Stomach smooth muscle (tissue), 2 donors: ENCODE data around the gene ARMC3.

Experiments used
- H3K27ac ChIP-seq: one replicate; pipeline ENCODE4 v1.7.0; 2013; ENCODE audit warnings: mild to moderate bottlenecking, low read length, inconsistent platforms
- H3K27me3 ChIP-seq, 2 donors: one replicate each; pipeline ENCODE4 v1.7.0; 2013; ENCODE audit warnings: low read length in 2 of 2; ENCODE audit not compliant: insufficient read depth in 2 of 2, control insufficient read depth in 1 of 2
- H3K36me3 ChIP-seq, 2 donors: one replicate each; pipeline ENCODE4 v1.7.0; 2013; ENCODE audit warnings: low read length in 2 of 2; ENCODE audit not compliant: control insufficient read depth in 2 of 2, insufficient read depth in 2 of 2
- H3K4me1 ChIP-seq: one replicate; pipeline ENCODE4 v1.7.0; 2013; ENCODE audit warnings: low read length; ENCODE audit not compliant: control insufficient read depth, insufficient read depth
- H3K4me3 ChIP-seq, 2 donors: one replicate each; pipeline ENCODE4 v1.7.0; 2013; ENCODE audit warnings: low read length in 2 of 2
- H3K9ac ChIP-seq, 2 donors: one replicate each; pipeline ENCODE4 v1.7.0; 2013; ENCODE audit warnings: low read length in 2 of 2, mild to moderate bottlenecking in 1 of 2
- H3K9me3 ChIP-seq, 2 donors: one replicate each; pipeline ENCODE4 v1.7.0; 2013; ENCODE audit warnings: low read length in 2 of 2; ENCODE audit not compliant: control insufficient read depth in 2 of 2
- donor health status: healthy.
- donor health status: Pancreatic carcinoma.

The ARMC3 gene

DNA sequence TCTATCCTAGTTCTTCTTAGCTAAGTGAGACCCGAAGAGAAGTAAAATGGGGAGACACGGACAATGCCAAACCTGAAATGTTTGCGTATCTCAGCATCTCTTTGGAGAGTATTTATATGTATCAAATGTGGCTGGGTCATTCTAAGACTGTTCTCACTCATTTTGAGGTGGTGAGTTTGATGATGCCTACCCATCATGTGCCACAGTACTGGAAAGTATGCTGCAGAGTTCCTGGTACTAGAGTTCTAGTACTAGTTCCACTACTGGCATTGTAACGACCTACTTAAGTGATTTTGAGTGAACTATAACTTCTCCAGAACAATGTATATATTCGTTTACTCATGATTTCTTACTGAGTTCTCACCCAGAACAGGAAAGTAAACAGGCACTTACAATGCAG lies 41.9 kb downstream of the ARMC3 start:
- no peaks in the 10 kb centered on the region for H3K4me1 ChIP-seq
- H3K27me3 ChIP-seq, result no peaks in the 10 kb centered on the region
- no peaks in the 10 kb centered on the region for H3K9me3 ChIP-seq
- H3K4me3 ChIP-seq, result no peak overlapping the region
- H3K36me3 ChIP-seq, result no peaks in the 10 kb centered on the region
- no peak overlapping the region for H3K27ac ChIP-seq
- H3K9ac ChIP-seq, result no peak overlapping the region

DNA sequence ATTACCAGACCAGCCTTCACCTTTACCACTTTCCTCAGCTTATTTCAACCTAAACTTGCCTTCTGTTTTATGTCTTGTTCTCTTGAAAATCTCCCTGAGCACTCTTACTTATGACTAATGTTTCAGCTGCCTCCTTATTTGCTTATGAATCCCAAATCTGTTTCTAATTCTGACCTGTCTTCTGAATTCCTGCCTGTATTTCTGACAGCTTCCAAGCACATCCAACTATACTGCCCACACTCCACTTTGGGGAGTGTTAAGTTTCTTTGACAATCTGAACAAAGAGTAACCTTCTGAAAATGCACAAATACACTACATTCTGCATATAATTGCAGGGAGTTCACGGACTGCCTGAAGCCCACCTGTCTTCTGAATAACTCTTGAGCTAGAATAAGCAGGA lies 48.7 kb downstream of the ARMC3 start:
- H3K9ac ChIP-seq, result no peak overlapping the region
- H3K4me3 ChIP-seq, result no peak overlapping the region
- no peak overlapping the region for H3K27ac ChIP-seq
- no peaks in the 10 kb centered on the region for H3K27me3 ChIP-seq
- peaks cover 3% of the 10 kb centered on the region for H3K4me1 ChIP-seq
- H3K36me3 ChIP-seq, result no peaks in the 10 kb centered on the region
- no peaks in the 10 kb centered on the region for H3K9me3 ChIP-seq

DNA sequence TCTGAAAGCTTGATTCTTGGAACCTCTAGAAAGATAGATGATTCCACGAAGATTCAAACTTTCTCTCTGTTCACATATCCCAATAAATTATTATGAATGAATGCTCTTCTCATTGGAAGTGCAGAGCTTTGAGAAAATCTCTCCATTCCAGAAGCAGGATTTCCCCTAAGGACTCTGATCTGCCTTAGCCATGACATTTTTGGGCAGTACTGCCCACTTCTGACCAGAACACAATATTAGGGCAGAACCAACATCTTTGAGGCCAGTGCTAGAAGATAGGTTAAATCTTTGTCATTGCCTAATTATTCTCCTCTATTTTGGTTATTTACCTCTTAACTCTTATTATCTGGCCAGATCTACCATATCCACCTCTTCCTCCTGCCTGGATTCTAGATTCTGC lies 49.9 kb downstream of the ARMC3 start:
- H3K4me3 ChIP-seq, result no peak overlapping the region
- H3K9ac ChIP-seq, result no peak overlapping the region
- H3K36me3 ChIP-seq, result no peaks in the 10 kb centered on the region
- no peaks in the 10 kb centered on the region for H3K9me3 ChIP-seq
- peaks cover 3% of the 10 kb centered on the region for H3K4me1 ChIP-seq
- H3K27me3 ChIP-seq, result no peaks in the 10 kb centered on the region
- H3K27ac ChIP-seq, result no peak overlapping the region

DNA sequence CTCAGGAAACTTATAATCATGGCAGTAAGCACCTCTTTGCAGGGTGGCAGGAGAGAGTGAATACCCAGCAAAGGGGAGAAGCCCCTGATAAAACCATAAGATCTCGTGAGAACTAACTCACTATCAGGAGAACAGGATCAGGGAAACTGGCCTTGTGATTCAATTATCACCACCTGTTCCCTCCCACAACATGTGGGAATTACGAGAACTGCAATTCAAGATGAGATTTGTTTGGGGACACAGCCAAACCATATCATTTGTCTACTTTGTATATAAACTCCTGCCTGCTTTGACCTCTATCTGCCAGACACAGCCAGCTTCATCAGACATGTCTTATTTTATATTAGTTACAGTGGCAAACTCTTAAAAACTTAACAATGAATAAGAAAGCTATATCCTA lies 50.4 kb downstream of the ARMC3 start:
- H3K4me3 ChIP-seq, result no peak overlapping the region
- H3K4me1 ChIP-seq, result peaks cover 3% of the 10 kb centered on the region
- H3K27me3 ChIP-seq, result no peaks in the 10 kb centered on the region
- H3K27ac ChIP-seq, result no peak overlapping the region
- H3K9me3 ChIP-seq, result no peaks in the 10 kb centered on the region
- no peaks in the 10 kb centered on the region for H3K36me3 ChIP-seq
- no peak overlapping the region for H3K9ac ChIP-seq

DNA sequence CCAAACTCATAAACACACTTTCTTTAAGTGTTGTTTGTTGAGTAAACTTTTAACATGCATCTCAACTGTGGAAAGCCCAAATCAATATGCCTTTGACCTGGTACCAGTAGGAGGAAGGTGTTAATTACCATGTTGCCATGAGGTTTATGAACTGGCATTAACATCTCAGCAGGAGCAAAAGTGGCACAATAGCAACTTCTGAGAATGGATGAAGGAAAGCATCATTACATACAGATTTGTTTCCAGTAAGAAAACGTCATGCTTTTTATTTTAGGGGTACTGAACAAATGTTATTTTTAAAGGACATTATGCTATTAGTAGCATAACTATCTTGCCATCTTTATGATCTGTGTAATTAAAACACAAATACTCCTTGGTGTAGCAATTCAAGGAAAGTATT lies 51.1 kb downstream of the ARMC3 start:
- Histone ChIP-seq H3K4me1 (peaks cover 3% of the 10 kb centered on the region), H3K27me3 (no peaks in the 10 kb centered on the region), H3K36me3 (no peaks in the 10 kb centered on the region), H3K9me3 (no peaks in the 10 kb centered on the region), H3K27ac (no peak overlapping the region), H3K9ac (no peak overlapping the region), H3K4me3 (no peak overlapping the region)

DNA sequence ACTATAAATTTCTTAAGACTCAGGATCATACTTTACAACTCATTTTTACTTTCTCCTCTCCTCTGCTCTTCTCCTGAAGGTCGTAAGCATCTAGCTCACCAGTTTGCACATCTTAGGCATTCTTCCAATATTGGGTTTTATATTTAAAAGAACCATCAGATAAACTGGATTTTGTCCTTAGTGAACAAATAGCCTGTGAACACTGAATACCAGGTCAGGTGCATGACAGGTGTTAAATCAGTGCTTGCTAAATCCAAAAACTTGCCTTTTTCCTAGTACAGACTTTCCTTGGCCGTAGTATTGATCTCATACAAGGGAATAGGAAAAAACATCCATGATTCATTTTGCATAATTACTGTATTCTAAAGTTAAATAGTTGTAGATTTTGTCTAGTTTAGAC lies 53.0 kb downstream of the ARMC3 start:
- H3K27me3 ChIP-seq, result no peaks in the 10 kb centered on the region
- H3K36me3 ChIP-seq, result no peaks in the 10 kb centered on the region
- H3K4me1 ChIP-seq, result peaks cover 3% of the 10 kb centered on the region
- H3K4me3 ChIP-seq, result no peak overlapping the region
- no peak overlapping the region for H3K27ac ChIP-seq
- H3K9ac ChIP-seq, result no peak overlapping the region
- H3K9me3 ChIP-seq, result no peaks in the 10 kb centered on the region

DNA sequence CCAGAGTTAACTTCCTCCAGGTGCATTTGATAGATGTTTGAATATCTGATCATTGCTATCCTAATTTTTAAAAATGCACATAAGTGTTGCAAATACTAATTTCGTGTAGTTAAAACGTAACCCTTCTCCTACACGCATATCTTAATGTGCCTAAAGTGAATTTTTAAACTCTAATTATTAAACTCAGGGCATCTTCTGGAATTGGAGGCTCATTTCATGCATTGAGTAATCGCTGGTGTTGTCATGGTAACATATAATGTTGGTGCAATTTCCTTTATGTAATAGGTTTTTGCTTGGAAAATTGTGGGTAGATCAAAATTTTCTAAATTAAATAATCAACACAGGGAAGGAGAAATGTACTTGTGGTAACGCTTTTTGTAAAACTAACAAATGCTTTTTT lies 56.2 kb downstream of the ARMC3 start:
- H3K27me3 ChIP-seq, result no peaks in the 10 kb centered on the region
- no peaks in the 10 kb centered on the region for H3K36me3 ChIP-seq
- H3K4me1 ChIP-seq, result peaks cover 2% of the 10 kb centered on the region
- no peak overlapping the region for H3K27ac ChIP-seq
- no peak overlapping the region for H3K4me3 ChIP-seq
- H3K9ac ChIP-seq, result no peak overlapping the region
- H3K9me3 ChIP-seq, result no peaks in the 10 kb centered on the region

DNA sequence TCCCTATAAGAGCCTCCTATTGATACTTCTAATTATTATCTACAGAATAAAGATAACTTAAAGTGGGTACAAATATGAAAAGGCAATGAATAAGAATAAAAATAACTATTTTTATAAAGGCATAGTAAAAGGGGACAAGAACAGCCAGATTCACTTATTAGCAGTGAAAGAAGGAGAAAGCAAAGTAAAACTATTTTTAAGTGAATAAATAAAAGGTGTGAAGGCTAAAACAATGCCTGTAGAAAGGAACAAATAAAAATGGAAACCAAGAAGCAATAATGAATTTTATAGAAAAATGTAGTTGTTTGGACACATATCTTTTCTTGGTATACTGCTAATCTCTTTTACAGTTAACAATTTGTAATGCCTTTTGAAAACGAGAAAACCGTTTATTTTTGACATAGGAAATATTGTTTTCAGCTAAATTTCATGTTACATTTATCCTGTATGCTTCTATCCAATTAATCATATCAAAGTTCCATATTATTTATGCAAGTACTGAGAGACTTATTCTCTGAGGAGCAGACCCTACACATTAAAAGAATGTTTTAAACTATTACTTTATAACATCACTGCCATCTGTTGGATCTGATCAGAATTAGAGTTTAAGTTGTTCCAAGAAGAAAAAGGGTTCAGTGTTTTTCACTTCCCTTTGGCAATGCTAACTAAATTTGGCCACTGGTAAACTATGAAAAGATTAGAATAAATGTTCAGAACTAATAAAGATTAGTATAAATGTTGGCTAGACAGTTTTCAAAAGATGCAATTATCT lies 59.1 kb downstream of the ARMC3 start:
- H3K27ac ChIP-seq, result no peak overlapping the region
- H3K9me3 ChIP-seq, result no peaks in the 10 kb centered on the region
- no peak overlapping the region for H3K4me3 ChIP-seq
- no peaks in the 10 kb centered on the region for H3K27me3 ChIP-seq
- H3K9ac ChIP-seq, result no peak overlapping the region
- no peaks in the 10 kb centered on the region for H3K36me3 ChIP-seq
- H3K4me1 ChIP-seq, result peaks cover 2% of the 10 kb centered on the region

DNA sequence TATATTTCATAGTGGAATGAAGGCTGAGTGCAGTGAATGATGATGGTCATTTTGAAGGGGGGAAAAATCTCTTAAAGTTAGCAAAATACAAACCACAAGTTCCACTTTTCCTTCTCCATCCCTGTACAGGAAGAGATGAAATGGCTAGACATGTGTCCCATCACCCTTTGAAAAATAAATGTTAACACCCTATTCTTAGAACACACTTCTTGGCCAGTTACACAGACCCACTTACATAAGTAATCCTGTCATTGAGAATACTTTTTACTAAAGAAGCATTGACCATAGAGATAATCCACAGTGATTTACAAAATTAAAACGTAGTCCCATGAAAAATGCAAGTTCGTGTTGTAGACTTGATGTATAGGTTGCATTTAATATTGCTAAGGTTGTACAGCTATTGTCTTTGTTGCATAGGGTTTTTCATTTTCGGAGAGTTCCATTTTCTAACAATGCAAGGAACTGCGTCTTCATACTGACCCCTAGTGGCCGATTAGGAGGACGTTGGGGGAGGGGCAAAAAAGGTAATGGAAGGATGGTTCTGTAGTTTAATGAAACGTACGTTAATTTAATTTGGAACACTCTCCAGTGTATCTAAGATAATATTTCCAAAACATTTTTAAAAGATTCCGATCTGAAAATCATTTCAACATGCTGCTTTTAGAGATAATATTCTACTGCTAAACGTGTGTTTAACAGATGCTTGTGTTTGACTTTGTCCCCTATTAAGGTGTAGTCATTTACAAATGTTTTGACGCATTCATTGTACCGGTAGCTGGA lies 60.9 kb downstream of the ARMC3 start:
- Histone ChIP-seq H3K27me3 (no peaks in the 10 kb centered on the region), H3K27ac (no peak overlapping the region), H3K4me1 (peaks cover 2% of the 10 kb centered on the region), H3K36me3 (no peaks in the 10 kb centered on the region), H3K4me3 (peak overlapping the region in 1 of 2 donors; percentile 41), H3K9ac (no peak overlapping the region), H3K9me3 (no peaks in the 10 kb centered on the region)

DNA sequence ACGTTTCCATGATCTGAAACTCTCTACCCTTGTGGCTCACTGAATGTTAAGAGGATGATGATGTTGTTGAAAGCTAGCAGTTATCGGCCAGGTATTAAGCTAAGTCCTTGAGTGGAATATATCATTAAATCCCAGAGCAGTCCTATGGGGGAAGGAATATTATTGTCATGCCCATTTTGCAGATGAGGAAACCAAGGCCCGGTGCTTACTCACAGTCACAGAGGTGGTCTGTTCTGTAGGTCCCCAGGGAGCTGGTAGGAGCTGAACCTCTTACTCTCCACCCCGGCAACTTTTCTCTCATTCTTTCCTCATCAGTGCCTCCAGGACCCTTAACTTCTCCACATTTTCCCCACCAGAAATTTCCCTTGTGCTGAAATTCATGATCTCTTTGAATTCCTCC lies 62.6 kb downstream of the ARMC3 start:
- no peaks in the 10 kb centered on the region for H3K36me3 ChIP-seq
- H3K27ac ChIP-seq, result no peak overlapping the region
- H3K9ac ChIP-seq, result no peak overlapping the region
- no peaks in the 10 kb centered on the region for H3K27me3 ChIP-seq
- peaks cover 2% of the 10 kb centered on the region for H3K4me1 ChIP-seq
- H3K4me3 ChIP-seq, result no peak overlapping the region
- no peaks in the 10 kb centered on the region for H3K9me3 ChIP-seq

DNA sequence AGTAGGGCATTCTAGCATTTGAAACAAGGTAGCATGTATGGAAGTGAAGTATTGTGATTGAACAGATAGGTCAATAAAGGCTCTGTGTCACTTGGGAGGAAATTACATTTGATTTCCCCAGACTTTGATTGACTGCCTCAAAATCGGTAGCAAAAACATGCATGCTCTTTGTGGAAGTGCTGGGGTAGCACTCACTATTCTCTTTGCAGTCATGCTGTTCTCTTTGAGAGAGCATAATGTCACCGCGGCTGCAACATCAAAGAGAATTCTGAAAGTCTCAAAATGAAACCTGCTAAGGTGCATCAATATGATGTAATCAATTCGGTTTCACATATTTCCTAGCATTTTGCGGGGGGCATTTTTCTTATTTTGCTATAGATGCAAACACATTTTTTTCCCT lies 64.2 kb downstream of the ARMC3 start:
- no peak overlapping the region for H3K27ac ChIP-seq
- no peaks in the 10 kb centered on the region for H3K27me3 ChIP-seq
- no peaks in the 10 kb centered on the region for H3K9me3 ChIP-seq
- no peak overlapping the region for H3K4me3 ChIP-seq
- peaks cover 2% of the 10 kb centered on the region for H3K4me1 ChIP-seq
- H3K36me3 ChIP-seq, result no peaks in the 10 kb centered on the region
- no peak overlapping the region for H3K9ac ChIP-seq
